HG02870 (cell line): ENCODE results near the gene GHRL.
A peak's percentile ranks its signal among the peaks of the same experiment; 100 is the strongest.

ENCODE experiments used
- ATAC-seq: cut with Tn5 transposase; IDR thresholded peaks from one replicate; pipeline ENCODE4 v1.9.1; 2021; ENCODE audit warnings: mild to moderate bottlenecking, moderate library complexity; ENCODE audit not compliant: unreplicated experiment

The GHRL gene, protein sequence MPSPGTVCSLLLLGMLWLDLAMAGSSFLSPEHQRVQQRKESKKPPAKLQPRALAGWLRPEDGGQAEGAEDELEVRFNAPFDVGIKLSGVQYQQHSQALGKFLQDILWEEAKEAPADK

DNA sequence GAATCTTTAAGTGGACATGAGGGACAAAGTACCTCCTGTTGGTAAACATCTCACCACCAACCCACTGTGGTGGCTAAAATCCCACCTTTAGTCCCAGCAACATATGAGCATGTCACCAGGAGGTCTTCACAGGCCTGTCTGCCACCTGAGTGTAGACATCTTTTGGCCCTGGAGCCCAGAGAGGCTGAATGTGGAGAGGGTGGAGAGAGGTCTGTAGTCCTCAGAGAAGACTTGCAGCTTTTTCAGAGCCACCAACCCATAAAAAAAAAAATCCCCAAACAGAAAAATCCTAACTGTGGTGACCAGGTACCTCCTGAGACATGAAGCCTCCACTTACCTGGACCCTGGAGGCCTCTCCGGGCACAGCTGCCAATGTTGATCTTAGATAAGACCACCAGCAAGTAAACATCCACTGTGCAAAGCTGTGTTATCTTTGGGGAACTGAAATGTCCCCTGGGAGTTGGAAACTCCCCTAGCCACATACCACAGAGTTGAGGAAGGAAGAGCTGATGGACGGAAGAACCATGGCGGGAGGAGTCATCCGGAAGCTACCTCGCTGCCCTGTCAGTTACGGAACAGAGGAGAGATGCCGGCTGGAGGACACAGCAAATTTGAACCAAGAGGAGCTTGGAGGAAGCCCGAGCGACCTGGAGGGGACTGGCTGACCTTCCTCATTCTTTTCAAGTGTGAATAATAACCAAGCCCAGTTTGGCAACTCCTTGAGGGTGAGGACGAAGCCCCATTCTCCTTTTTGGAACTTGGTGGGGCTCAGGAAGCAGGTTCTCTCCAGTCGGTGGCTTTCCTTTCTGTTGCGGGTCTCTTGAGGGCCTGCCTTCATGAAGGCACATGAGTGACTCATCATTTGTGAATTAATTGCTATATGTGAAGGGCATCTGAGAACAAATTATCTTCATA, at the start of gene GHRL:
Gene GHRL, minus strand, starts transcription at position 443 of the 915 bp plus-strand sequence. CDS start 2,767 bp downstream, outside the sequence.
- ATAC-seq = peak; percentile 81

DNA sequence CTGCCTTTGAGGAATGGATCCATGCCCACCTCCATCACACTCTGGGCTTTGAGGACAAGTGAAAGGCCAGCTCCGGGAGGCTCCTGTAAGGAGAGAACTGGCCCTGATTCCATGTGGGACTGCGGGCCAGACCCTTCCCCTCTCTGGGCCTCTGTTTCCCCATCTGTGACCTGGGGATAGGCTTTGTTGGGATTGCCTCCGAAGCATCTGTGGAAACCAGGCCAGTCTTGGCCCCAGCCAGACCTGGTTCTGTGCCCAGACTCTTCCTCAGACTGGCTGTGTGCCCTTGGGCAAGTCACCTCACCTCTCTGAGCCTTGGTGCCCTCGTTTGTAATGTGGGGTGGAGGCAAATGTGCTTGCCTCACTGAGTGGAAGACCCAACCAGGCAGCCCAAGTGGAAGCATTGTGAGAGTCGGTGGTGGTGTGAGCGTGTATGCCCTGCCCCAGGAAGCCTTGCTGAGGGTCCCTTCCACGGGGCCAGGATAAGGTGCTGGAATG, 49.2 kb upstream of the GHRL start:
- ATAC-seq = no peak

GRCh38 chr3:10340476-10340875, 47.7 kb upstream of the GHRL start:
- ATAC-seq = no peak

GRCh38 chr3:10340046-10340445, 47.3 kb upstream of the GHRL start:
- no peak for ATAC-seq

- ATAC-seq = no peak
Observed at GRCh38 chr3:10339376-10339955, 46.7 kb upstream of the GHRL start.

- no peak for ATAC-seq
Observed at GRCh38 chr3:10338591-10339353, 46.0 kb upstream of the GHRL start.

GRCh38 chr3:10338164-10338470, 45.4 kb upstream of the GHRL start:
- no peak for ATAC-seq

GRCh38 chr3:10337323-10338163, 44.8 kb upstream of the GHRL start:
- no peak for ATAC-seq

- ATAC-seq = no peak
Observed at GRCh38 chr3:10336761-10337160, 44.0 kb upstream of the GHRL start.

DNA sequence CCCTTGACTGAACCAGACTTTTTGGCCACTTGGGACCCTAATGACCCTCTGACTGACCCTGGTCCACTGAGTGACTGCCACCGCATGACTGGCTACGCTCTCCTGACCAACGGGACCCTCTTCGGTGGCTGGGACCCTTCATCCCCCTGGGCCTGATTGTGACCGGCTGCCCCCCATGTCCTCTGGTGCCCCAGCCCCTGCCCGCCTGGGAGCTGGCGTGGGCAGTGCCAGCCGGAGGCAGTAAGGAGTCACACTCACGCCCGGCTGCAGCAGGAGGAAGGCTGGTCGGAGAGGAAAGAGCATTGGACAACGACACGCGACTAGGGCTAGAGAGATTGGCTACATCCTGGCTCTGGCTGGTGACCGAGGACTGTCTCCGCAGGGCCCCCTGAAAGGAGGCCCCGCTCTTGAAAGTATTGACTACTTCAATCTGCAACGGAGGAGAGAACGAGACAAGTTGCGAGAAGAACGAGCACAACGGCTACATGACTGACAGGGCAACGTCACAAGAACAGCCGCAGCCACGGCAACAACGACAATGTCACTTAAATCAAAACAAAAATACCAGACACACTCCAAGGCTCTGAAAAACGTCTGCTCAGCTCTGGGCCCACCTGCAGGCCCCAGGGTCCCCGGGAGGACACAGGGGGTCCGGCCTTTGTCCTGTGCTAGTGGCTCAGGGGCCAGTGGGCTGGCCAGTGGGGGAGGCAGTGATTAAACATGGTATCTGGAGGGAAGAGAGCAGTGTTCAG, 43.3 kb upstream of the GHRL start:
- no peak for ATAC-seq

DNA sequence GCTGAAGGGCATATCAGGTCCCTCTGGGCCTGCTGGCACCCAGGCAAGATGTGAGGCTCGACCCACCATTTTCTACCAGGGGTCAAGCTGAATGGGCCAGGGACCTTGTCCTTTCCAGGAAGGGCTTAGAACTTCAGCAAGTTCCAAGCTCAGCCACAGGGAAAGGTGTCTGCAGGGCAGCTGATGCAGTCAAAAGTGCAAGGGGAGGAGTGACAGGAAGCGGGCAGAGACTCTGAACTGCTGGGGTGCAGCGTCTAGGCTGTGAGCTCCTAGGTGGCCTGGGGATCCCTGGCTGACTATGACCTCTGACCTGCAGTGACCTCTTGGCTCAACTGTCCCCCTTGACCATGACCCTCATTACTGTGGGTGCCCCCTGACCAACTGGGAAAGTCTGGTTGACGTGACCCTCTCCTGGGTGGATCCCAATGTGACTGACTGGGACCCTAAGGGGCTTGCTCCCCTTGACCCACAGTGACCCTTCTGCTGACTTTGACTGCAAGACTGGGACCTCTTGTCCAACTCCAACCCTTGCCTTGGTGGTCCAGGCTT, 42.5 kb upstream of the GHRL start:
- ATAC-seq = no peak

DNA sequence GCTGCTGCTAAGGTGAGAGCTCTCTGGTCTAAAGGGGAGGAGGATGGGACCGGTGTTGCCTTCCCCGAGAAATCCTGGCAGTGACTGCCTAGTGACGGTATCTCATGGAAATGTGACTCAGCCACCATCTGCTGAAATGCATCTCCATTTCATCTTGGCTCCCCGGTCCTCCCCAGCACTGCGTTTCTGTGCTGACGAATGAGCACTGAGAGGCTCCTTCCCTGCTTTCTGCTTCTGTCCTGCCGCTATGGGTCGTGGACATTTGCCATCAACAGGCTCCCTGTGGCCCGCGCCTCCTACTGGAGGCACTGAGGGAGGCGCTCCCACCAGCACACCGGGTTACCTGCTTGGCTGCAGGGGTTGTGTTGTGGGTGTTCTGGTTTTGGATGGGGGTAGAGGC, 41.7 kb upstream of the GHRL start:
- ATAC-seq = no peak

DNA sequence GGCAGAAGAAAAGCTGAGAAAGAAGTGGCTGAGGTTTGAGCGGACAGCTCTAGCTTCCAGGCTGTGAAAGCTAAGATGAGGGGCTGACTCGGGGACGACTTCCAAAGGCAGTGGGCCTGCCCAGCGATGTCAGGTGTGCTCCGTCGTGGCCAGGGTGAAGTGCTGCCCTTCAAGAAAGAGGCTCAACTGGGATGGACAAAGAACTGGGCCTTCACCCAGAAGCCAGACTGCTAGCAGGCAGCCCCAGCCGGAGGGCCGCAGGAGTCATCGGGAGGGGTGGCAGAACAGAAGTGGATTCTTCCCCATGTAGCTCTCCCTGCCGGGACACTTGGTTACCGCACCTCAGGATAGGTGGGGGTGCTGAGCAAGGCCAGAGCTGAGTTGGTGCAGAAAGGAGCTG, 41.3 kb upstream of the GHRL start:
- ATAC-seq = no peak

GRCh38 chr3:10333349-10333650, 40.6 kb upstream of the GHRL start:
- no peak for ATAC-seq

GRCh38 chr3:10332481-10333348, 40.0 kb upstream of the GHRL start:
- ATAC-seq = no peak

GRCh38 chr3:10331320-10331719, 38.6 kb upstream of the GHRL start:
- ATAC-seq = no peak

DNA sequence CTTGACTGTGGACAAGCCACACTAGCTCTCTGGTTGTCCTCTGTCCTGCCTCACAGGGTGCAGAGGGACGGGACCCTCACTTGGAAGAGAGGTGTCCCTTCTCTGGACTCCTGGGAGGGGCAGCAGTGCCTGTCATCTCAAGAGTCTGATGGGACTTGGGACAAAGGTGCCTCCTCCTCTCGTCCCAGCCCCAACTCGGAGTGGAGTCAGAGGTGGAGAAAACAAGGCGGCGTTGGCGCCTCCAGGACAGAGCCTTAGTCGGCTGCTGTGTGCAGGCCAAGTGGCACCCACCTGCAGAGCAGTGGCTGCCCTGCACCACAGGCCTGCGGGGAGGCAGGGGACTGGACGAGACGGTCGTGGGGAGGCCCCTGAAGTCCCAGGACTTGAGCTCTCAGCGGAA, 37.6 kb upstream of the GHRL start:
- no peak for ATAC-seq

DNA sequence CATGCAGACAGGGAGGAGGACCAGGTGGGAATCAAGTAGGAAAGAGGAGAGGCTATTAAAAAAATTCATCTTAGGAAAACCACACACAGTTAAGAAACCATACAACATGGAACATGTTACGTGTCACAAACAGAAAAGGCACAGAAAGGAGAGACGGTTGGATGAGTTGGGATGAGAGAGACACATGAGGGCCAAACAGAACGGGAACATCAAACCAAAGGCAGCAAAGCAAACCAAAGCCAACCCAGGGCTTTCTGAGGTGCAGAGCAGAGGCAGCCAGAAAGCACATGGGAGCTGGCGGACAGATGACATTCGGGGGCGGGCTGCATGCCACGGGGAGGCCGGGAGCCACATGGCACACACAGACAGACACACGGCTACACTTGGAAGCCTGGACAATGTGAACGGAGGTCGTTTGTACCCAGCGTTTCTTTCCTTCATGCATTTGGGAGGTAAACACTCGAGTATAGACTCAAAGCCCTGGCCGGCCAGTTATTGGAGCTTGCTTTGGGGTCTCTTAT, 36.8 kb upstream of the GHRL start:
- no peak for ATAC-seq
